Activated CD4-positive, CD25-positive, alpha-beta regulatory T cell treated with anti-CD3 and anti-CD28 coated beads, Interleukin-2, amount 50 U/mL, for 16 hours (primary cell): ENCODE measurements around the gene NSD1.
"Not testable (repeated sequence)": the region's sequence is repeated elsewhere in the genome, so short reads cannot be mapped to it uniquely, and the experiment has no call there.

ENCODE experiments used
- DNase-seq: peaks from one replicate; pipeline ENCODE4 v3.0.0-alpha.2; 2020; ENCODE audit warnings: low read depth, low spot score

NSD1 gene

GRCh38 chr5:177175336-177175735 lies 41.8 kb downstream of the NSD1 start:
- no peak for DNase-seq

- DNase-seq, result no peak
Measured at GRCh38 chr5:177176175-177176711, 42.7 kb downstream of the NSD1 start.

- not testable (repeated sequence) for DNase-seq
Measured at GRCh38 chr5:177177847-177178437, 44.4 kb downstream of the NSD1 start.

GRCh38 chr5:177178733-177179304 lies 45.2 kb downstream of the NSD1 start:
- DNase-seq, result no peak

GRCh38 chr5:177179431-177179830 lies 45.9 kb downstream of the NSD1 start:
- DNase-seq, result no peak

- DNase-seq, result no peak
Measured at GRCh38 chr5:177183142-177183541, 49.6 kb downstream of the NSD1 start.

- DNase-seq, result no peak
Measured at GRCh38 chr5:177183766-177184360, 50.3 kb downstream of the NSD1 start.

GRCh38 chr5:177185993-177186392 lies 52.4 kb downstream of the NSD1 start:
- no peak for DNase-seq

- DNase-seq, result no peak
Measured at GRCh38 chr5:177186645-177187044, 53.1 kb downstream of the NSD1 start.

GRCh38 chr5:177188775-177189174 lies 55.2 kb downstream of the NSD1 start:
- no peak for DNase-seq

GRCh38 chr5:177189416-177189815 lies 55.8 kb downstream of the NSD1 start:
- DNase-seq, result no peak

- no peak for DNase-seq
Measured at GRCh38 chr5:177189965-177190364, 56.4 kb downstream of the NSD1 start.

GRCh38 chr5:177194268-177194667 lies 60.7 kb downstream of the NSD1 start:
- no peak for DNase-seq

- no peak for DNase-seq
Measured at GRCh38 chr5:177195307-177195952, 61.9 kb downstream of the NSD1 start.

- no peak for DNase-seq
Measured at GRCh38 chr5:177198738-177199137, 65.2 kb downstream of the NSD1 start.

GRCh38 chr5:177204281-177204680 lies 70.7 kb downstream of the NSD1 start:
- no peak for DNase-seq

GRCh38 chr5:177209610-177210009 lies 76.0 kb downstream of the NSD1 start:
- DNase-seq, result no peak

- DNase-seq, result no peak
Measured at GRCh38 chr5:177212242-177212641, 78.7 kb downstream of the NSD1 start.

GRCh38 chr5:177220576-177220975 lies 87.0 kb downstream of the NSD1 start:
- no peak for DNase-seq

- DNase-seq, result no peak
Measured at GRCh38 chr5:177222269-177222668, 88.7 kb downstream of the NSD1 start.

GRCh38 chr5:177225798-177226197 lies 92.2 kb downstream of the NSD1 start:
- no peak for DNase-seq

GRCh38 chr5:177226860-177227259 lies 93.3 kb downstream of the NSD1 start:
- no peak for DNase-seq

- no peak for DNase-seq
Measured at GRCh38 chr5:177228751-177229150, 95.2 kb downstream of the NSD1 start.
